GM23338 (cell line): ENCODE data around the gene MS4A6A. TPM values are rescaled to one million over a fixed set of nuclear protein-coding genes. Genes with fewer than 3 reads are reported as not detected.

Experiments used
- ATAC-seq: fragments of 200-7000 bp; cut with Tn5 transposase; 3 replicates; pipeline ENCODE4 v1.9.1; 2020
- DNase-seq: peaks from one replicate; pipeline ENCODE4 v3.0.0-alpha.2; 2015; ENCODE audit warnings: low spot score
- H2AFZ ChIP-seq: fragments of 200-600 bp; sonication (generic); 2 replicates; pipeline ENCODE4 v1.8.0; 2016; ENCODE audit warnings: antibody characterized with exemption, mild to moderate bottlenecking, moderate library complexity
- H3F3A ChIP-seq: fragments of 200-600 bp; sonication (generic); replicated peaks from 2 replicates; pipeline ENCODE4 v1.8.0; 2017; ENCODE audit warnings: antibody characterized with exemption, mixed run types, low read depth
- H3K27ac ChIP-seq: fragments of 200-600 bp; sonication (generic); 2 replicates; pipeline ENCODE4 v1.6.1; 2016; ENCODE audit warnings: low read depth
- H3K27me3 ChIP-seq: fragments of 200-600 bp; sonication (generic); 2 replicates; pipeline ENCODE4 v1.8.0; 2016; ENCODE audit warnings: mild to moderate bottlenecking, mixed run types, moderate library complexity; ENCODE audit not compliant: insufficient read depth
- H3K36me3 ChIP-seq: fragments of 200-600 bp; sonication (generic); 2 replicates; pipeline ENCODE4 v1.8.0; 2016; ENCODE audit warnings: mild to moderate bottlenecking; ENCODE audit not compliant: insufficient read depth
- H3K4me1 ChIP-seq: fragments of 200-600 bp; sonication (generic); 2 replicates; pipeline ENCODE4 v1.8.0; 2016; ENCODE audit warnings: mild to moderate bottlenecking, moderate library complexity; ENCODE audit not compliant: insufficient read depth
- H3K4me2 ChIP-seq: fragments of 200-600 bp; sonication (generic); 2 replicates; pipeline ENCODE4 v1.7.1; 2017; ENCODE audit warnings: mixed run types
- H3K4me3 ChIP-seq: fragments of 200-600 bp; sonication (generic); 2 replicates; pipeline ENCODE4 v1.6.1; 2016; ENCODE audit warnings: mixed run types
- H3K79me2 ChIP-seq: fragments of 200-600 bp; sonication (generic); replicated peaks from 2 replicates; pipeline ENCODE4 v1.8.0; 2017; ENCODE audit warnings: mild to moderate bottlenecking; ENCODE audit not compliant: insufficient read depth
- H3K9me2 ChIP-seq: fragments of 200-600 bp; sonication (generic); 2 replicates; pipeline ENCODE4 v1.8.0; 2017; ENCODE audit not compliant: insufficient read depth
- H4K20me1 ChIP-seq: fragments of 200-600 bp; sonication (generic); replicated peaks from 2 replicates; pipeline ENCODE4 v1.8.0; 2017; ENCODE audit warnings: mild to moderate bottlenecking; ENCODE audit not compliant: insufficient read depth
- H3K27ac Mint-ChIP-seq: 2 replicates; pipeline ENCODE4 v1.8.0; 2020; ENCODE audit warnings: inconsistent platforms, mild to moderate bottlenecking, moderate library complexity, mixed read lengths
- H3K27me3 Mint-ChIP-seq: 3 replicates; pipeline ENCODE4 v1.8.0; 2022; ENCODE audit warnings: low read depth, mild to moderate bottlenecking, moderate library complexity, mixed read lengths, inconsistent platforms; ENCODE audit not compliant: insufficient read depth, poor library complexity
- H3K36me3 Mint-ChIP-seq: 3 replicates; pipeline ENCODE4 v1.8.0; 2021; ENCODE audit warnings: low read depth, mild to moderate bottlenecking, inconsistent platforms, moderate library complexity, mixed read lengths
- H3K4me1 Mint-ChIP-seq: 3 replicates; pipeline ENCODE4 v1.8.0; 2020; ENCODE audit warnings: mild to moderate bottlenecking, inconsistent platforms, mixed read lengths
- H3K4me3 Mint-ChIP-seq: 3 replicates; pipeline ENCODE4 v1.8.0; 2021; ENCODE audit warnings: moderate library complexity, mild to moderate bottlenecking, inconsistent platforms, mixed read lengths
- H3K9me3 Mint-ChIP-seq: 3 replicates; pipeline ENCODE4 v1.8.0; 2020; ENCODE audit warnings: moderate library complexity, mild to moderate bottlenecking, inconsistent platforms, mixed read lengths
- CREB1 ChIP-seq: fragments of 250-450 bp; sonication (Bioruptor Pico); IDR thresholded peaks from 2 replicates; pipeline ENCODE4 v1.5.0; 2020; ENCODE audit warnings: low read depth, mild to moderate bottlenecking, moderate library complexity
- EZH2 ChIP-seq: fragments of 200-600 bp; sonication (generic); IDR thresholded peaks from one replicate; pipeline ENCODE4 v1.8.0; 2017; ENCODE audit warnings: antibody characterized with exemption, mild to moderate bottlenecking, low read depth; ENCODE audit not compliant: unreplicated experiment
- EZH2phosphoT487 ChIP-seq: fragments of 200-600 bp; sonication (generic); IDR thresholded peaks from one replicate; pipeline ENCODE4 v1.8.1; 2018; ENCODE audit warnings: antibody characterized with exemption; ENCODE audit not compliant: unreplicated experiment
- JUNB ChIP-seq: IDR thresholded peaks from one replicate; pipeline ENCODE4 v1.6.1; 2016; ENCODE audit warnings: antibody characterized with exemption; ENCODE audit not compliant: unreplicated experiment
- NANOG ChIP-seq: IDR thresholded peaks from 2 replicates; pipeline ENCODE4 v1.6.1; 2016; ENCODE audit warnings: antibody characterized with exemption, borderline replicate concordance
- POLR2AphosphoS5 ChIP-seq: IDR thresholded peaks from 2 replicates; pipeline ENCODE4 v1.6.1; 2016; ENCODE audit warnings: antibody characterized with exemption, low read depth
- STAT1 ChIP-seq: IDR thresholded peaks from one replicate; pipeline ENCODE4 v1.6.1; 2016; ENCODE audit warnings: antibody characterized with exemption; ENCODE audit not compliant: unreplicated experiment
- ZNF114 ChIP-seq: fragments of 250-450 bp; sonication (Bioruptor Pico); IDR thresholded peaks from 2 replicates; pipeline ENCODE4 v1.5.0; 2020; ENCODE audit warnings: mild to moderate bottlenecking, moderate library complexity
- ZNF331 ChIP-seq: fragments of 250-450 bp; sonication (Bioruptor Pico); IDR thresholded peaks from 2 replicates; pipeline ENCODE4 v1.5.0; 2020; ENCODE audit warnings: low read depth, mild to moderate bottlenecking, moderate library complexity
- polyA plus RNA-seq: library from polyadenylated mRNA; unstranded; fragments of >200 nt; fragmentation: Nextera tagmentation; extraction: Ambion mirVana; gene quantifications from 2 replicates; pipeline ENCODE4 v1.2.1, GENCODE V29; 2016
- total RNA-seq: library from RNA; depleted of rRNA; stranded (reverse); fragments of >200 nt; shearing (Covaris generic); gene quantifications from 2 replicates; pipeline ENCODE4 v1.2.3, GENCODE V29; 2014
- TF ChIP-seq, protein P1 (sequence below): IDR thresholded peaks from one replicate; pipeline ENCODE4 v1.6.1; 2018; ENCODE audit warnings: antibody characterized with exemption; ENCODE audit not compliant: unreplicated experiment
- TF ChIP-seq, protein P2 (sequence below): fragments of 250-450 bp; sonication (Bioruptor Pico); IDR thresholded peaks from 2 replicates; pipeline ENCODE4 v1.5.0; 2020; ENCODE audit warnings: mild to moderate bottlenecking, moderate library complexity
- TF ChIP-seq, protein P3 (sequence below): IDR thresholded peaks from 2 replicates; pipeline ENCODE4 v1.6.1; 2016; ENCODE audit warnings: antibody characterized with exemption
- TF ChIP-seq, protein P4 (sequence below), 2 experiments: fragments of 200-600 bp in 1 of 2; sonication (generic) in 1 of 2; conservative IDR thresholded peaks; 2 replicates each; pipeline versions ENCODE4 v1.5.1 to v1.6.1; 2016 to 2017; ENCODE audit warnings: antibody characterized with exemption in 2 of 2, low read depth in 2 of 2, mild to moderate bottlenecking in 2 of 2, moderate library complexity in 1 of 2

Gene MS4A6A
- total and polyA plus RNA-seq, 2 experiments from 2014 or later: not detected

DNA sequence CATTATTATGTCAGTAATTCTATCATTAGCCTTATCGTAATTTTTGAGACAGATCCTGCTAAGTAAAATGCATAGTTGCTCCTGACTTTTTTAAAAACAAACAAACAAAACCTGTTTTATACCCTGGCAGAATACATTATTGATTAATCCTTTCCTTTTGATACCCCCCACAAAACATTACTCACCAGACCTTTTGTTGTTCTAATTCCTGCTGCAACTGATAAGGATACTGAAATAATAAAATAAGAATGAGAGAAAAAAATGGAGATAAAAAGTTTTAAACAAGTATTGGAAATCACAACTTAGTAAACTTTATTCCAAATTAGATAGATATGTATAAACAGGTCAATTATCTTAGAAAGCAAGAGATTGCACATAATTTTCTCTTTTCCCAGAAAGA lies 31.5 kb upstream of the MS4A6A start:
- TF ChIP-seq STAT1: no peak
- TF ChIP-seq, protein P1, sequence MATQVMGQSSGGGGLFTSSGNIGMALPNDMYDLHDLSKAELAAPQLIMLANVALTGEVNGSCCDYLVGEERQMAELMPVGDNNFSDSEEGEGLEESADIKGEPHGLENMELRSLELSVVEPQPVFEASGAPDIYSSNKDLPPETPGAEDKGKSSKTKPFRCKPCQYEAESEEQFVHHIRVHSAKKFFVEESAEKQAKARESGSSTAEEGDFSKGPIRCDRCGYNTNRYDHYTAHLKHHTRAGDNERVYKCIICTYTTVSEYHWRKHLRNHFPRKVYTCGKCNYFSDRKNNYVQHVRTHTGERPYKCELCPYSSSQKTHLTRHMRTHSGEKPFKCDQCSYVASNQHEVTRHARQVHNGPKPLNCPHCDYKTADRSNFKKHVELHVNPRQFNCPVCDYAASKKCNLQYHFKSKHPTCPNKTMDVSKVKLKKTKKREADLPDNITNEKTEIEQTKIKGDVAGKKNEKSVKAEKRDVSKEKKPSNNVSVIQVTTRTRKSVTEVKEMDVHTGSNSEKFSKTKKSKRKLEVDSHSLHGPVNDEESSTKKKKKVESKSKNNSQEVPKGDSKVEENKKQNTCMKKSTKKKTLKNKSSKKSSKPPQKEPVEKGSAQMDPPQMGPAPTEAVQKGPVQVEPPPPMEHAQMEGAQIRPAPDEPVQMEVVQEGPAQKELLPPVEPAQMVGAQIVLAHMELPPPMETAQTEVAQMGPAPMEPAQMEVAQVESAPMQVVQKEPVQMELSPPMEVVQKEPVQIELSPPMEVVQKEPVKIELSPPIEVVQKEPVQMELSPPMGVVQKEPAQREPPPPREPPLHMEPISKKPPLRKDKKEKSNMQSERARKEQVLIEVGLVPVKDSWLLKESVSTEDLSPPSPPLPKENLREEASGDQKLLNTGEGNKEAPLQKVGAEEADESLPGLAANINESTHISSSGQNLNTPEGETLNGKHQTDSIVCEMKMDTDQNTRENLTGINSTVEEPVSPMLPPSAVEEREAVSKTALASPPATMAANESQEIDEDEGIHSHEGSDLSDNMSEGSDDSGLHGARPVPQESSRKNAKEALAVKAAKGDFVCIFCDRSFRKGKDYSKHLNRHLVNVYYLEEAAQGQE: no peak
- TF ChIP-seq JUNB: no peak
- TF ChIP-seq ZNF114 (CRISPR knock-in tag): no peak
- TF ChIP-seq ZNF331 (CRISPR knock-in tag): no peak
- TF ChIP-seq, protein P2, sequence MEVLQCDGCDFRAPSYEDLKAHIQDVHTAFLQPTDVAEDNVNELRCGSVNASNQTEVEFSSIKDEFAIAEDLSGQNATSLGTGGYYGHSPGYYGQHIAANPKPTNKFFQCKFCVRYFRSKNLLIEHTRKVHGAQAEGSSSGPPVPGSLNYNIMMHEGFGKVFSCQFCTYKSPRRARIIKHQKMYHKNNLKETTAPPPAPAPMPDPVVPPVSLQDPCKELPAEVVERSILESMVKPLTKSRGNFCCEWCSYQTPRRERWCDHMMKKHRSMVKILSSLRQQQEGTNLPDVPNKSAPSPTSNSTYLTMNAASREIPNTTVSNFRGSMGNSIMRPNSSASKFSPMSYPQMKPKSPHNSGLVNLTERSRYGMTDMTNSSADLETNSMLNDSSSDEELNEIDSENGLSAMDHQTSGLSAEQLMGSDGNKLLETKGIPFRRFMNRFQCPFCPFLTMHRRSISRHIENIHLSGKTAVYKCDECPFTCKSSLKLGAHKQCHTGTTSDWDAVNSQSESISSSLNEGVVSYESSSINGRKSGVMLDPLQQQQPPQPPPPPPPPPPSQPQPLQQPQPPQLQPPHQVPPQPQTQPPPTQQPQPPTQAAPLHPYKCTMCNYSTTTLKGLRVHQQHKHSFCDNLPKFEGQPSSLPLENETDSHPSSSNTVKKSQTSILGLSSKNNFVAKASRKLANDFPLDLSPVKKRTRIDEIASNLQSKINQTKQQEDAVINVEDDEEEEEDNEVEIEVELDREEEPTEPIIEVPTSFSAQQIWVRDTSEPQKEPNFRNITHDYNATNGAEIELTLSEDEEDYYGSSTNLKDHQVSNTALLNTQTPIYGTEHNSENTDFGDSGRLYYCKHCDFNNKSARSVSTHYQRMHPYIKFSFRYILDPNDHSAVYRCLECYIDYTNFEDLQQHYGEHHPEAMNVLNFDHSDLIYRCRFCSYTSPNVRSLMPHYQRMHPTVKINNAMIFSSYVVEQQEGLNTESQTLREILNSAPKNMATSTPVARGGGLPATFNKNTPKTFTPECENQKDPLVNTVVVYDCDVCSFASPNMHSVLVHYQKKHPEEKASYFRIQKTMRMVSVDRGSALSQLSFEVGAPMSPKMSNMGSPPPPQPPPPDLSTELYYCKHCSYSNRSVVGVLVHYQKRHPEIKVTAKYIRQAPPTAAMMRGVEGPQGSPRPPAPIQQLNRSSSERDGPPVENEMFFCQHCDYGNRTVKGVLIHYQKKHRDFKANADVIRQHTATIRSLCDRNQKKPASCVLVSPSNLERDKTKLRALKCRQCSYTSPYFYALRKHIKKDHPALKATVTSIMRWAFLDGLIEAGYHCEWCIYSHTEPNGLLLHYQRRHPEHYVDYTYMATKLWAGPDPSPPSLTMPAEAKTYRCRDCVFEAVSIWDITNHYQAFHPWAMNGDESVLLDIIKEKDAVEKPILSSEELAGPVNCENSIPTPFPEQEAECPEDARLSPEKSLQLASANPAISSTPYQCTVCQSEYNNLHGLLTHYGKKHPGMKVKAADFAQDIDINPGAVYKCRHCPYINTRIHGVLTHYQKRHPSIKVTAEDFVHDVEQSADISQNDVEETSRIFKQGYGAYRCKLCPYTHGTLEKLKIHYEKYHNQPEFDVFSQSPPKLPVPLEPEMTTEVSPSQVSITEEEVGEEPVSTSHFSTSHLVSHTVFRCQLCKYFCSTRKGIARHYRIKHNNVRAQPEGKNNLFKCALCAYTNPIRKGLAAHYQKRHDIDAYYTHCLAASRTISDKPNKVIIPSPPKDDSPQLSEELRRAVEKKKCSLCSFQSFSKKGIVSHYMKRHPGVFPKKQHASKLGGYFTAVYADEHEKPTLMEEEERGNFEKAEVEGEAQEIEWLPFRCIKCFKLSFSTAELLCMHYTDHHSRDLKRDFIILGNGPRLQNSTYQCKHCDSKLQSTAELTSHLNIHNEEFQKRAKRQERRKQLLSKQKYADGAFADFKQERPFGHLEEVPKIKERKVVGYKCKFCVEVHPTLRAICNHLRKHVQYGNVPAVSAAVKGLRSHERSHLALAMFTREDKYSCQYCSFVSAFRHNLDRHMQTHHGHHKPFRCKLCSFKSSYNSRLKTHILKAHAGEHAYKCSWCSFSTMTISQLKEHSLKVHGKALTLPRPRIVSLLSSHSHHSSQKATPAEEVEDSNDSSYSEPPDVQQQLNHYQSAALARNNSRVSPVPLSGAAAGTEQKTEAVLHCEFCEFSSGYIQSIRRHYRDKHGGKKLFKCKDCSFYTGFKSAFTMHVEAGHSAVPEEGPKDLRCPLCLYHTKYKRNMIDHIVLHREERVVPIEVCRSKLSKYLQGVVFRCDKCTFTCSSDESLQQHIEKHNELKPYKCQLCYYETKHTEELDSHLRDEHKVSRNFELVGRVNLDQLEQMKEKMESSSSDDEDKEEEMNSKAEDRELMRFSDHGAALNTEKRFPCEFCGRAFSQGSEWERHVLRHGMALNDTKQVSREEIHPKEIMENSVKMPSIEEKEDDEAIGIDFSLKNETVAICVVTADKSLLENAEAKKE (CRISPR knock-in tag): no peak
- TF ChIP-seq CREB1 (CRISPR knock-in tag): no peak
- TF ChIP-seq, protein P3, sequence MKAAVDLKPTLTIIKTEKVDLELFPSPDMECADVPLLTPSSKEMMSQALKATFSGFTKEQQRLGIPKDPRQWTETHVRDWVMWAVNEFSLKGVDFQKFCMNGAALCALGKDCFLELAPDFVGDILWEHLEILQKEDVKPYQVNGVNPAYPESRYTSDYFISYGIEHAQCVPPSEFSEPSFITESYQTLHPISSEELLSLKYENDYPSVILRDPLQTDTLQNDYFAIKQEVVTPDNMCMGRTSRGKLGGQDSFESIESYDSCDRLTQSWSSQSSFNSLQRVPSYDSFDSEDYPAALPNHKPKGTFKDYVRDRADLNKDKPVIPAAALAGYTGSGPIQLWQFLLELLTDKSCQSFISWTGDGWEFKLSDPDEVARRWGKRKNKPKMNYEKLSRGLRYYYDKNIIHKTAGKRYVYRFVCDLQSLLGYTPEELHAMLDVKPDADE: no peak
- TF ChIP-seq POLR2AphosphoS5: no peak
- no peak for TF ChIP-seq EZH2phosphoT487
- no peak for TF ChIP-seq EZH2
- TF ChIP-seq NANOG: no peak
- TF ChIP-seq, protein P4, sequence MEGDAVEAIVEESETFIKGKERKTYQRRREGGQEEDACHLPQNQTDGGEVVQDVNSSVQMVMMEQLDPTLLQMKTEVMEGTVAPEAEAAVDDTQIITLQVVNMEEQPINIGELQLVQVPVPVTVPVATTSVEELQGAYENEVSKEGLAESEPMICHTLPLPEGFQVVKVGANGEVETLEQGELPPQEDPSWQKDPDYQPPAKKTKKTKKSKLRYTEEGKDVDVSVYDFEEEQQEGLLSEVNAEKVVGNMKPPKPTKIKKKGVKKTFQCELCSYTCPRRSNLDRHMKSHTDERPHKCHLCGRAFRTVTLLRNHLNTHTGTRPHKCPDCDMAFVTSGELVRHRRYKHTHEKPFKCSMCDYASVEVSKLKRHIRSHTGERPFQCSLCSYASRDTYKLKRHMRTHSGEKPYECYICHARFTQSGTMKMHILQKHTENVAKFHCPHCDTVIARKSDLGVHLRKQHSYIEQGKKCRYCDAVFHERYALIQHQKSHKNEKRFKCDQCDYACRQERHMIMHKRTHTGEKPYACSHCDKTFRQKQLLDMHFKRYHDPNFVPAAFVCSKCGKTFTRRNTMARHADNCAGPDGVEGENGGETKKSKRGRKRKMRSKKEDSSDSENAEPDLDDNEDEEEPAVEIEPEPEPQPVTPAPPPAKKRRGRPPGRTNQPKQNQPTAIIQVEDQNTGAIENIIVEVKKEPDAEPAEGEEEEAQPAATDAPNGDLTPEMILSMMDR (conservative IDR thresholded peaks at IDR 0.05; ENCODE audit: low read depth in 2 of 2): no peak
- no peak overlapping the region for H3K4me3 Mint-ChIP-seq
- H3K79me2 ChIP-seq: no peaks in the 10 kb centered on the region
- H3K4me1 Mint-ChIP-seq: peaks cover 13% of the 10 kb centered on the region; the same call in 2 of the 3 replicates
- no peak overlapping the region for H2AFZ ChIP-seq
- no peak overlapping the region for H3K4me3 ChIP-seq
- H3K27me3 ChIP-seq: no peaks in the 10 kb centered on the region
- H3K4me1 ChIP-seq: peaks cover 6% of the 10 kb centered on the region
- H3K9me2 ChIP-seq: no peaks in the 10 kb centered on the region
- H3K27ac ChIP-seq: no peak overlapping the region
- no peak for DNase-seq
- H4K20me1 ChIP-seq: no peaks in the 10 kb centered on the region
- H3K27ac Mint-ChIP-seq: no peak overlapping the region
- H3K36me3 Mint-ChIP-seq: no peaks in the 10 kb centered on the region
- no peak for ATAC-seq
- H3K36me3 ChIP-seq: no peaks in the 10 kb centered on the region
- no peaks in the 10 kb centered on the region for H3K27me3 Mint-ChIP-seq
- H3K4me2 ChIP-seq: no peak overlapping the region
- no peaks in the 10 kb centered on the region for H3F3A ChIP-seq
- H3K9me3 Mint-ChIP-seq: no peaks in the 10 kb centered on the region
